Lower lobe of right lung (tissue), 2 donors: ENCODE measurements around the gene FRMPD4. TPM values are rescaled to one million over a fixed set of nuclear protein-coding genes. Genes with fewer than 3 reads are reported as not detected.

ENCODE experiments used
- ATAC-seq, 2 donors: fragments of 200-7000 bp; cut with Tn5 transposase; one replicate each; pipeline ENCODE4 v1.9.1; 2020 to 2022; ENCODE audit warnings: mild to moderate bottlenecking in 2 of 2, moderate library complexity in 2 of 2
- DNase-seq: peaks from one replicate; pipeline ENCODE4 v3.0.0-alpha.2; 2020
- H3K27ac ChIP-seq: fragments of 200-600 bp; one replicate; pipeline ENCODE4 v1.8.0; 2022
- H3K27me3 ChIP-seq: fragments of 200-600 bp; one replicate; pipeline ENCODE4 v1.8.0; 2022; ENCODE audit warnings: low read depth
- H3K36me3 ChIP-seq: fragments of 200-600 bp; one replicate; pipeline ENCODE4 v1.8.0; 2022; ENCODE audit warnings: mild to moderate bottlenecking
- H3K4me1 ChIP-seq: fragments of 200-600 bp; one replicate; pipeline ENCODE4 v1.8.0; 2022
- H3K4me3 ChIP-seq: fragments of 200-600 bp; one replicate; pipeline ENCODE4 v1.8.0; 2022; ENCODE audit warnings: mild to moderate bottlenecking
- H3K9me3 ChIP-seq: fragments of 200-600 bp; one replicate; pipeline ENCODE4 v1.8.0; 2022
- intact Hi-C: fragments of 100-400 bp; cut with DNase I; formaldehyde crosslinking; loops from one replicate; pipeline ENCODE4 v1.11.0; 2022
- total RNA-seq: library from RNA; stranded (reverse); fragmentation: NEBNext Ultra II Directional; extraction: Animal tissue kit (Norgen Biotek cat#: 25700); gene quantifications from one replicate; pipeline ENCODE4 v1.2.1, GENCODE V29; 2021
- TF ChIP-seq, protein P1 (sequence below): fragments of 200-600 bp; IDR thresholded peaks from one replicate; pipeline ENCODE4 v1.8.0; 2022; ENCODE audit warnings: antibody characterized with exemption, mild to moderate bottlenecking
- donor health status: DM: no; HTN: yes; CAD: no; lungs with severe emphysema.

The FRMPD4 gene
- total RNA-seq, 1 donor from 2014 or later = 0.15 TPM

DNA sequence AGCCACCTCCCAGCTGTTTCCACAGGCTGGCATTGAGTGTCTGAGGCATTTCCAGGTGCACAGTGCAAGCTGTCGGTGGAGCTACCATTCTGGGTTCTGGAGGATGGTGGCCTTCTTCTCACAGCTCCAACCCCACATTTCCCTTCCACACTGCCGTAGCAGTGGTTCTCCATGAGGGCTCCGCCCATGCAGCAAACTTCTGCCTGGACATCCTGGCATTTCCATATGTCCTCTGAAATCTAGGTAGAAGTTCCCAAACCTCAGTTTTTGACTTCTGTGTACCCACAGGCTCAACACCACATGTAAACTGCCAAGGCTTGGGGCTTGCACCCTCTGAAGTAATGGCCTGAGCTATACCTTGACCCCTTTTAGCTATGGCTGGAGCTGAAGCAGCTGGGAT, 10.3 kb upstream of the FRMPD4 start:
- no peak for ATAC-seq
- TF ChIP-seq, protein P1, sequence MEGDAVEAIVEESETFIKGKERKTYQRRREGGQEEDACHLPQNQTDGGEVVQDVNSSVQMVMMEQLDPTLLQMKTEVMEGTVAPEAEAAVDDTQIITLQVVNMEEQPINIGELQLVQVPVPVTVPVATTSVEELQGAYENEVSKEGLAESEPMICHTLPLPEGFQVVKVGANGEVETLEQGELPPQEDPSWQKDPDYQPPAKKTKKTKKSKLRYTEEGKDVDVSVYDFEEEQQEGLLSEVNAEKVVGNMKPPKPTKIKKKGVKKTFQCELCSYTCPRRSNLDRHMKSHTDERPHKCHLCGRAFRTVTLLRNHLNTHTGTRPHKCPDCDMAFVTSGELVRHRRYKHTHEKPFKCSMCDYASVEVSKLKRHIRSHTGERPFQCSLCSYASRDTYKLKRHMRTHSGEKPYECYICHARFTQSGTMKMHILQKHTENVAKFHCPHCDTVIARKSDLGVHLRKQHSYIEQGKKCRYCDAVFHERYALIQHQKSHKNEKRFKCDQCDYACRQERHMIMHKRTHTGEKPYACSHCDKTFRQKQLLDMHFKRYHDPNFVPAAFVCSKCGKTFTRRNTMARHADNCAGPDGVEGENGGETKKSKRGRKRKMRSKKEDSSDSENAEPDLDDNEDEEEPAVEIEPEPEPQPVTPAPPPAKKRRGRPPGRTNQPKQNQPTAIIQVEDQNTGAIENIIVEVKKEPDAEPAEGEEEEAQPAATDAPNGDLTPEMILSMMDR = no peak

GRCh38 chrX:12137951-12138360, 317 bp upstream of the FRMPD4 start:
- peak overlapping the region; percentile 37 for H3K4me3 ChIP-seq
- no peak overlapping the region for H3K27ac ChIP-seq
- H3K36me3 ChIP-seq = no peaks in the 10 kb centered on the region
- ATAC-seq (no peak), DNase-seq (no peak)
- TF ChIP-seq, protein P1 = no peak
- H3K27me3 ChIP-seq = peaks cover 8% of the 10 kb centered on the region
- H3K9me3 ChIP-seq = no peaks in the 10 kb centered on the region
- no peaks in the 10 kb centered on the region for H3K4me1 ChIP-seq
- intact Hi-C loops = no loop called here

More for the DNA sequence above, 10.3 kb upstream of the FRMPD4 start:
- no peak for DNase-seq
- Histone ChIP-seq H3K4me1 (no peaks in the 10 kb centered on the region), H3K27me3 (no peaks in the 10 kb centered on the region), H3K36me3 (no peaks in the 10 kb centered on the region), H3K9me3 (no peaks in the 10 kb centered on the region), H3K4me3 (no peak overlapping the region), H3K27ac (no peak overlapping the region)
- intact Hi-C loops = no loop called here

GRCh38 chrX:12139934-12140611, 1.8 kb downstream of the FRMPD4 start:
- intact Hi-C loops = no loop called here
- DNase-seq = no peak
- ATAC-seq = no peak
- TF ChIP-seq, protein P1 = no peak
- no peak overlapping the region for H3K27ac ChIP-seq
- H3K27me3 ChIP-seq = peaks cover 8% of the 10 kb centered on the region
- no peaks in the 10 kb centered on the region for H3K4me1 ChIP-seq
- no peaks in the 10 kb centered on the region for H3K9me3 ChIP-seq
- H3K36me3 ChIP-seq = no peaks in the 10 kb centered on the region
- no peak overlapping the region for H3K4me3 ChIP-seq

- DNase-seq = no peak
- Histone ChIP-seq H3K36me3 (no peaks in the 10 kb centered on the region), H3K4me1 (no peaks in the 10 kb centered on the region), H3K27me3 (peaks cover 8% of the 10 kb centered on the region), H3K27ac (no peak overlapping the region), H3K9me3 (no peaks in the 10 kb centered on the region), H3K4me3 (no peak overlapping the region)
- ATAC-seq = no peak
- TF ChIP-seq, protein P1 = no peak
- intact Hi-C loops = no loop called here
Measured at GRCh38 chrX:12141511-12141910, 3.2 kb downstream of the FRMPD4 start.

DNA sequence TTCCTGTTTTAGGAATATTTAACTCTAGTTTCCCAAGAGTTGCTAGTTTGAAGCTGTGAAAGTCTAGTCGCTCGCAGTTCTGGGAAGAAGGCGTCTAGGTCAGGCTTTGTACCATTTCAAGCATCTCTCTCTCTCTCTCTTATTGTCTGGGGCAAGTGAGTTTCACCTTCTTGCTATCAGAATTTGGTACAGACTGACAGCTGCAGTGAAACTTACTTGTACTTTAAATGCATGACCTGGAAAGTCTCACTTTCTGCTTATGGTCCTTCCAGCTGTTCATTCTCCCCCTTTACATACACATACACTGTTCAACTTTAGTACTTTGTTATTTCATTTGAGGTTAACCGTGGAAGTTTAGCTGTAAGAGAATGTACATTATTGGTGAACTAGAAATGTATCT, 4.4 kb downstream of the FRMPD4 start:
- peaks cover 8% of the 10 kb centered on the region for H3K27me3 ChIP-seq
- no peaks in the 10 kb centered on the region for H3K36me3 ChIP-seq
- TF ChIP-seq, protein P1 = no peak
- DNase-seq (no peak), ATAC-seq (no peak)
- intact Hi-C loops = no loop called here
- no peaks in the 10 kb centered on the region for H3K4me1 ChIP-seq
- no peak overlapping the region for H3K27ac ChIP-seq
- no peak overlapping the region for H3K4me3 ChIP-seq
- H3K9me3 ChIP-seq = no peaks in the 10 kb centered on the region
